Measurements from ENCODE around the gene FGF22. TPM values are rescaled to one million over a fixed set of nuclear protein-coding genes. Genes with fewer than 3 reads are reported as not detected.

The FGF22 gene
- total RNA-seq, 1 experiment from 2014 or later: not detected

- no peak for TF ChIP-seq CTCF (IDR thresholded peaks at IDR 0.05; ENCODE audit: unreplicated experiment)
- ChIA-PET CTCF (no interaction called here), POLR2A (interaction anchor here (0.6 to 6.8 kb wide), 5 partner anchors 17 to 118 kb away, joined by 3 to 49 read pairs (median 3); partner anchors contain the start of gene RNF126)
- no peak overlapping the region for H3K27ac Mint-ChIP-seq (ENCODE audit: low read depth, unreplicated experiment)
- H3K4me1 Mint-ChIP-seq (ENCODE audit: insufficient read depth, unreplicated experiment): peaks cover 8% of the 10 kb centered on the region
- H3K27me3 Mint-ChIP-seq (ENCODE audit: insufficient read depth, unreplicated experiment): no peaks in the 10 kb centered on the region
- H3K36me3 Mint-ChIP-seq (ENCODE audit: insufficient read depth, unreplicated experiment): peaks cover 70% of the 10 kb centered on the region
- no TSS peak for BruUV-seq (replicated peaks)
- intact Hi-C loops (cut with micrococcal nuclease): no loop called here
- no peaks in the 10 kb centered on the region for H3K9me3 Mint-ChIP-seq (ENCODE audit: unreplicated experiment)
- no peak overlapping the region for H3K4me3 Mint-ChIP-seq (ENCODE audit: unreplicated experiment)
- DNase-seq (ENCODE audit: unreplicated experiment): no peak
Measured at GRCh38 chr19:682678-683320, 43.1 kb downstream of the FGF22 start.

- Mint-ChIP-seq H3K4me3 (ENCODE audit: unreplicated experiment) (no peak overlapping the region), H3K9me3 (ENCODE audit: unreplicated experiment) (no peaks in the 10 kb centered on the region), H3K4me1 (ENCODE audit: insufficient read depth, unreplicated experiment) (peaks cover 7% of the 10 kb centered on the region), H3K27me3 (ENCODE audit: insufficient read depth, unreplicated experiment) (no peaks in the 10 kb centered on the region), H3K27ac (ENCODE audit: low read depth, unreplicated experiment) (no peak overlapping the region), H3K36me3 (ENCODE audit: insufficient read depth, unreplicated experiment) (peaks cover 58% of the 10 kb centered on the region)
- ChIA-PET POLR2A (interaction anchor here (0.6 kb wide), 1 partner anchor 14 kb away, joined by 3 read pairs; no protein-coding TSS in a partner anchor), CTCF (interaction anchor here (0.6 to 1.3 kb wide), 4 partner anchors 22 to 236 kb away, joined by 3 to 4 read pairs (median 3); no protein-coding TSS in a partner anchor)
- no peak for TF ChIP-seq CTCF (IDR thresholded peaks at IDR 0.05; ENCODE audit: unreplicated experiment)
- no TSS peak for BruUV-seq (replicated peaks)
- DNase-seq (ENCODE audit: unreplicated experiment): no peak
- intact Hi-C loops (cut with micrococcal nuclease): no loop called here
Measured at GRCh38 chr19:685454-685931, 45.8 kb downstream of the FGF22 start.

- Mint-ChIP-seq H3K4me3 (ENCODE audit: unreplicated experiment) (no peak overlapping the region), H3K9me3 (ENCODE audit: unreplicated experiment) (no peaks in the 10 kb centered on the region), H3K4me1 (ENCODE audit: insufficient read depth, unreplicated experiment) (peaks cover 7% of the 10 kb centered on the region), H3K27ac (ENCODE audit: low read depth, unreplicated experiment) (no peak overlapping the region), H3K27me3 (ENCODE audit: insufficient read depth, unreplicated experiment) (no peaks in the 10 kb centered on the region), H3K36me3 (ENCODE audit: insufficient read depth, unreplicated experiment) (peaks cover 48% of the 10 kb centered on the region)
- no peak for TF ChIP-seq CTCF (IDR thresholded peaks at IDR 0.05; ENCODE audit: unreplicated experiment)
- ChIA-PET CTCF (interaction anchor here (0.6 to 1.3 kb wide), 3 partner anchors 9 to 31 kb away, joined by 3 to 4 read pairs (median 4); no protein-coding TSS in a partner anchor), POLR2A (interaction anchor here (0.7 kb wide), 1 partner anchor 723 kb away, joined by 3 read pairs; no protein-coding TSS in a partner anchor)
- intact Hi-C loops (cut with micrococcal nuclease): no loop called here
- DNase-seq (ENCODE audit: unreplicated experiment): no peak
- BruUV-seq (replicated peaks): no TSS peak
Measured at GRCh38 chr19:686589-687297, 47.1 kb downstream of the FGF22 start.

GRCh38 chr19:687569-688166 is 48.0 kb downstream of the FGF22 start:
- BruUV-seq (replicated peaks): no TSS peak
- H3K9me3 Mint-ChIP-seq (ENCODE audit: unreplicated experiment): no peaks in the 10 kb centered on the region
- CTCF ChIA-PET: interaction anchor here (0.7 kb wide), 2 partner anchors 10 to 105 kb away, joined by 3 read pairs; no protein-coding TSS in a partner anchor

More at GRCh38 chr19:687569-688166, 48.0 kb downstream of the FGF22 start:
- no peak overlapping the region for H3K4me3 Mint-ChIP-seq (ENCODE audit: unreplicated experiment)
- no peak overlapping the region for H3K27ac Mint-ChIP-seq (ENCODE audit: low read depth, unreplicated experiment)
- no peak for TF ChIP-seq CTCF (IDR thresholded peaks at IDR 0.05; ENCODE audit: unreplicated experiment)
- intact Hi-C loops (cut with micrococcal nuclease): no loop called here
- POLR2A ChIA-PET: interaction anchor here (1.4 kb wide), 1 partner anchor 11 kb away, joined by 3 read pairs; the partner anchor contains the start of gene FSTL3
- H3K4me1 Mint-ChIP-seq (ENCODE audit: insufficient read depth, unreplicated experiment): peaks cover 7% of the 10 kb centered on the region
- peaks cover 39% of the 10 kb centered on the region for H3K36me3 Mint-ChIP-seq (ENCODE audit: insufficient read depth, unreplicated experiment)
- no peaks in the 10 kb centered on the region for H3K27me3 Mint-ChIP-seq (ENCODE audit: insufficient read depth, unreplicated experiment)
- no peak for DNase-seq (ENCODE audit: unreplicated experiment)

Data from MCF 10A (cell line).